Chondrocyte (in vitro differentiated cells): ENCODE measurements around the gene GPR156. TPM values are rescaled to one million over a fixed set of nuclear protein-coding genes. Genes with fewer than 3 reads are reported as not detected.
A peak's percentile ranks its signal among the peaks of the same experiment; 100 is the strongest.
"Not testable (repeated sequence)": the region's sequence is repeated elsewhere in the genome, so short reads cannot be mapped to it uniquely, and the experiment has no call there.

Experiments used
- DNase-seq: peaks from one replicate; pipeline ENCODE4 v3.0.0; 2021; ENCODE audit warnings: mixed read lengths, low spot score
- H3K27ac Mint-ChIP-seq: one replicate; pipeline ENCODE4 v1.8.0; 2021; ENCODE audit warnings: mild to moderate bottlenecking, moderate library complexity, mixed read lengths; ENCODE audit not compliant: unreplicated experiment
- H3K27me3 Mint-ChIP-seq: 2 replicates; pipeline ENCODE4 v1.8.0; 2021; ENCODE audit warnings: low read depth, mixed read lengths
- H3K36me3 Mint-ChIP-seq: 2 replicates; pipeline ENCODE4 v1.8.0; 2021; ENCODE audit warnings: low read depth, mixed read lengths
- H3K4me1 Mint-ChIP-seq: 2 replicates; pipeline ENCODE4 v1.8.0; 2021; ENCODE audit warnings: low read depth, mild to moderate bottlenecking, mixed read lengths
- H3K4me3 Mint-ChIP-seq: one replicate; pipeline ENCODE4 v1.8.0; 2021; ENCODE audit warnings: mild to moderate bottlenecking, moderate library complexity, mixed read lengths; ENCODE audit not compliant: unreplicated experiment
- H3K9me3 Mint-ChIP-seq: 2 replicates; pipeline ENCODE4 v1.8.0; 2021; ENCODE audit warnings: low read depth, mixed read lengths
- total RNA-seq: library from RNA; stranded (reverse); gene quantifications from 3 replicates; pipeline ENCODE4 v1.2.1, GENCODE V29; 2021
- TF ChIP-seq, protein P1 (sequence below): fragments of 200-600 bp; sonication (generic); IDR thresholded peaks from 2 replicates; pipeline ENCODE4 v1.5.0; 2021; ENCODE audit warnings: antibody characterized with exemption, mild to moderate bottlenecking, moderate library complexity

The GPR156 gene
- total RNA-seq, 1 donor from 2014 or later = 1.7 TPM

DNA sequence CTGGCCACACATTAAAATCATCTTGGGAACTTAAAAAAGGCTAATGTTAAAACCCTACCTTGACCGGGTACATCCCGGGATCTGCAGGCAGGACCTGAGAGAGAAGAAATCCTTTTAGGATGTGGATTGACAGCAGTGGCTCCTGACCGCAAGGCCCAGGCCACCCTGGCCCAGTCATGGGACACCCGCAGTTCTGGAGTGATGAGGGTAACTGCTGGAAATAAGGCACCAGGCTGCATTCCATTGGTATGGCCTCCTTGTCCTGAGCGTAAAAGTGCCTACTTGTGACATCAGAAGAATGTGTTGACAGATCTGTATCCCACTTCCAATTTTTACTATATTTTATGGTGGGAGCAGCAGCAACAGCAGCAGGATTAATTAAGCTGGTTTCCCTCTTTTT is 127.3 kb downstream of the GPR156 start:
- Mint-ChIP-seq H3K27me3 (no peaks in the 10 kb centered on the region), H3K36me3 (peaks cover 3% of the 10 kb centered on the region), H3K27ac (no peak overlapping the region), H3K4me3 (no peak overlapping the region), H3K9me3 (peaks cover 15% of the 10 kb centered on the region), H3K4me1 (peaks cover 66% of the 10 kb centered on the region)
- no peak for DNase-seq
- TF ChIP-seq, protein P1, sequence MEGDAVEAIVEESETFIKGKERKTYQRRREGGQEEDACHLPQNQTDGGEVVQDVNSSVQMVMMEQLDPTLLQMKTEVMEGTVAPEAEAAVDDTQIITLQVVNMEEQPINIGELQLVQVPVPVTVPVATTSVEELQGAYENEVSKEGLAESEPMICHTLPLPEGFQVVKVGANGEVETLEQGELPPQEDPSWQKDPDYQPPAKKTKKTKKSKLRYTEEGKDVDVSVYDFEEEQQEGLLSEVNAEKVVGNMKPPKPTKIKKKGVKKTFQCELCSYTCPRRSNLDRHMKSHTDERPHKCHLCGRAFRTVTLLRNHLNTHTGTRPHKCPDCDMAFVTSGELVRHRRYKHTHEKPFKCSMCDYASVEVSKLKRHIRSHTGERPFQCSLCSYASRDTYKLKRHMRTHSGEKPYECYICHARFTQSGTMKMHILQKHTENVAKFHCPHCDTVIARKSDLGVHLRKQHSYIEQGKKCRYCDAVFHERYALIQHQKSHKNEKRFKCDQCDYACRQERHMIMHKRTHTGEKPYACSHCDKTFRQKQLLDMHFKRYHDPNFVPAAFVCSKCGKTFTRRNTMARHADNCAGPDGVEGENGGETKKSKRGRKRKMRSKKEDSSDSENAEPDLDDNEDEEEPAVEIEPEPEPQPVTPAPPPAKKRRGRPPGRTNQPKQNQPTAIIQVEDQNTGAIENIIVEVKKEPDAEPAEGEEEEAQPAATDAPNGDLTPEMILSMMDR = no peak

DNA sequence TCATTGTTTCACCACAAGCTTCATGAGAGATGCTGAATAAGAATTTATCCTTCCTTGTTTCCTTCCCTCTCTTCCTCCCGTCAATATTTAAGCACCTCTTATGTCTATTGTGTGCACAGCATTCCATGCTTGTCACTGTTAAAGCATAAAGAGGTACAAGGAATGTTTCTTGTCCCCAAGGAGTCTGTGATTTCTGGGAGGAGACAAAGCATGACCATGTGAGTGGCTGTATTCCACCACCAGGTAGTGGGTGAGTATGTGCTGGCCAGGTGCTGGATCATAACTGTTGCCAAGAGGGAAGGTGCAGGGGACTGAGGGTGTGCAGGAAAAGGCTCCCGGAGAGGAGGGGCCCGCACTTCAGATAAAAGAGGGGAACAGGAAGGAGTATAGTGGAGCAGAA is 127.9 kb downstream of the GPR156 start:
- Mint-ChIP-seq H3K9me3 (peaks cover 15% of the 10 kb centered on the region), H3K4me1 (peaks cover 62% of the 10 kb centered on the region), H3K27me3 (no peaks in the 10 kb centered on the region), H3K4me3 (no peak overlapping the region), H3K36me3 (peaks cover 3% of the 10 kb centered on the region), H3K27ac (peak overlapping the region; percentile 46)
- TF ChIP-seq, protein P1 = no peak
- no peak for DNase-seq

DNA sequence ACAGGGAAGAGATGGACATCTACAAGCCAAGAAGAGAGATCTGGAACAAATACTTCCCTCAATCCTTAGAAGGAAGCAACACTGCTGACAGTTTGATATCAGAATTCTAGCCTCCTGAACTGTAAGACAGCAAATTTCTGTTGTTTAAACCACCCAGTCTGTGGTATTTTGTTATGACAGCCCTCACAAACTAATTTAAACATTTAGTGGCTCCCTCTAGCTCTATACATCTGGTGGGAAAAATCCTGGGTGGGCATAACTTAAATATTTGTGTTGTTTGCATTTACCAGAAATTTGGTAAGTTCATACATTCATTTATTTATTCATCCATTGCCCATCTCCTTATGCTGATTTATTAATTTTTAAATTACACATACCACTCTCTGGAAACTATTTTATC is 128.3 kb downstream of the GPR156 start:
- peaks cover 15% of the 10 kb centered on the region for H3K9me3 Mint-ChIP-seq
- DNase-seq = no peak
- peaks cover 62% of the 10 kb centered on the region for H3K4me1 Mint-ChIP-seq
- TF ChIP-seq, protein P1 = peak; percentile 22
- no peak overlapping the region for H3K4me3 Mint-ChIP-seq
- H3K27ac Mint-ChIP-seq = peak overlapping the region; percentile 49
- no peaks in the 10 kb centered on the region for H3K27me3 Mint-ChIP-seq
- peaks cover 3% of the 10 kb centered on the region for H3K36me3 Mint-ChIP-seq

DNA sequence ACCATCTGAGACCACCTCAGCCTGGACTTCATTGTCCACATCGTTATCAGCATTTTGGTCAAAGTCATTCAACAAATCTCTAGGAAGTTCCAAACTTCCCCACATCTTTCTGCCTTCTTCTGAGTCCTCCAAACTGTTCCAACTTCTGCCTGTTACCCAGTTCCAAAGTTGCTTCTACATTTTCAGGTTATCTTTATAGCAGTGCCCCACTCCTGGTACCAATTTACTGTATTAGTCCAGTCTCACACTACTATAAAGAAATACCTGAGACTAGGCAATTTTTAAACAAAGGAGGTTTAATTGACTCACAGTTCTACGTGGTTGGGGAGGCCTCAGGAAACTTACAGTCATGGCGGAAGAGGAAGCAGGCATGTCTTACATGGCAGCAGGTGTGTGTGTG is 129.3 kb downstream of the GPR156 start:
- H3K27ac Mint-ChIP-seq, DNase-seq, H3K4me3 Mint-ChIP-seq, H3K36me3 Mint-ChIP-seq, H3K27me3 Mint-ChIP-seq: not testable (repeated sequence)
- H3K9me3 Mint-ChIP-seq = peaks cover 15% of the 10 kb centered on the region
- H3K4me1 Mint-ChIP-seq = peaks cover 56% of the 10 kb centered on the region

DNA sequence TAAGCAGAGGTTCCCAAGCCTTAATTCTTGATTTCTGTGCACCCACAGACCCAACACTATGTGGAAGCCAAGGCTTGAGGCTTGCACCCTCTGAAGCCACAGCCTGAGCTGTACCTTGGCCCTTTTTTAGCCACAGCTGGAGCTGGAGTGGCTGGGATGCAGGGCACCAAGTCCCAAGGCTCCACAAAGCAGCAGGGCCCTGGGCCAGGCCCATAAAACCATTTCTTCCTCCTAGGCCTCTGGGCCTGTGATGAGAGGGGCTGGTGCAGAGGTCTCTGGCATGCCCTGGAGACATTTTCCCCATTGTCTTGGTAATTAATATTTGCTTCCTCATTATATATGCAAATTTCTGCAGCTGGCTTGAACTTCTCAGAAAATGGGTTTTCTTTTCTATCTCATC is 129.9 kb downstream of the GPR156 start:
- no peaks in the 10 kb centered on the region for H3K27me3 Mint-ChIP-seq
- no peak overlapping the region for H3K27ac Mint-ChIP-seq
- peaks cover 50% of the 10 kb centered on the region for H3K4me1 Mint-ChIP-seq
- H3K4me3 Mint-ChIP-seq = no peak overlapping the region
- peaks cover 3% of the 10 kb centered on the region for H3K36me3 Mint-ChIP-seq
- peaks cover 15% of the 10 kb centered on the region for H3K9me3 Mint-ChIP-seq
- TF ChIP-seq, protein P1 = no peak
- DNase-seq = no peak

DNA sequence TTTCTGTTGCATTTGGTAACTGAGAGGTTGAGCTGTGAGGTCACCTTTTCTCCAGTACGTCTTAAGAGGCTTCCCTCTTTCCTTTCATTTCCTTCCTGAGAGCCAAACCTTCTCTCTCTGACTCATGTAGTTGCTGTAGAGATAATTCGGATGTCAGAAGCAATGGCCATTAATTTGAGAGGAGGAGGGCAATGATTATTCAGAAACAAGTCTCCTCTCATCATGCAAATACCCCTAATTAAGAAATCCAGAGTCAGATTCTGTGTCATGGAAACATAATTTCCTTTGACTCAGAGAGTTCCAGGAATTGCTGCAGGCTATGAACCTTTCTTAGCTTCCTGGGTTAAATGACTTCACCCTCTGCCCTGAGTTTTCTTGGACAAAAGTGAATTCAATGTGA is 131.7 kb downstream of the GPR156 start:
- Mint-ChIP-seq H3K4me3 (no peak overlapping the region), H3K4me1 (peaks cover 32% of the 10 kb centered on the region), H3K27ac (peak overlapping the region; percentile 53), H3K27me3 (no peaks in the 10 kb centered on the region), H3K36me3 (peaks cover 3% of the 10 kb centered on the region), H3K9me3 (peaks cover 15% of the 10 kb centered on the region)
- DNase-seq = no peak
- TF ChIP-seq, protein P1 = no peak
